Measurements from ENCODE around the gene TSPAN32.

Gene TSPAN32

GRCh38 chr11:2304506-2305139 lies 2.8 kb downstream of the TSPAN32 start:
- no peak for DNase-seq (ENCODE audit: low read depth)

DNA sequence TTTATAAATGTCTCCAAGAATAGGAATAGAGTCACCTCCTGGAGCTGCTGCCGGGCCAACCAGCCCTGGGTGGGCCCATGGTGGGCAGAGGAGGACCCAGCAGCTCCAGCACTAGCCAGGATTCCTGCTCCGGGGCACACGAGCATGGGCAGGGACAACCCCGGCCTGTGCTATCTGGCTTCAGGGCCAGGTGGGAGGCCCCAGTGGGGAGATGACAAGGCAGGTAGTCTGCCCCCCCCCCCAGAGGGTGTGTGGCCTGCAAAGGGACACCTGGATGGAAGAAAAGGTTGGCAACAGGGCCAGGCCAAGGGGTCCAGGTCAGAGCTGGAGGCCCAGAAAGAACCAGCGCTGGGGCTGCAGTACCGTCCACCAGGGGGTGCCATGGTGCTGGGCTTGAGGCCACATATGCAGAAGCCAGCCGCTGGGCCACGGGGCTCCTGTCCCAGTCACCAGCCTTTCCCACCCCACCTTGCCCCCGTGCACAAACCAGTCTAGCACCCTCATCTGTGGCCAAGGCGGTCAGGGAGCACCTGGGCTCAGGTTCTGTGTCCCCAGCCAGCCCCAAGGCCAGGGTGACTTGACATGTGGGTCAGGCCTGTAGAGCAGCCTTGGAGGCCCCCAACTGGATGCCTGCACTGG lies 3.4 kb downstream of the TSPAN32 start:
- DNase-seq (ENCODE audit: low read depth) = peak; percentile 75

GRCh38 chr11:2305788-2306451 lies 4.1 kb downstream of the TSPAN32 start:
- DNase-seq (ENCODE audit: low read depth) = no peak

- DNase-seq (ENCODE audit: low read depth) = no peak
Measured at GRCh38 chr11:2306452-2306823, 4.6 kb downstream of the TSPAN32 start.

- no peak for DNase-seq (ENCODE audit: low read depth)
Measured at GRCh38 chr11:2306877-2307500, 5.2 kb downstream of the TSPAN32 start.

- DNase-seq (ENCODE audit: low read depth) = no peak
Measured at GRCh38 chr11:2307501-2308331, 5.9 kb downstream of the TSPAN32 start.

GRCh38 chr11:2308713-2309112 lies 6.9 kb downstream of the TSPAN32 start:
- DNase-seq (ENCODE audit: low read depth) = no peak

- no peak for DNase-seq (ENCODE audit: low read depth)
Measured at GRCh38 chr11:2309251-2310072, 7.6 kb downstream of the TSPAN32 start.

DNA sequence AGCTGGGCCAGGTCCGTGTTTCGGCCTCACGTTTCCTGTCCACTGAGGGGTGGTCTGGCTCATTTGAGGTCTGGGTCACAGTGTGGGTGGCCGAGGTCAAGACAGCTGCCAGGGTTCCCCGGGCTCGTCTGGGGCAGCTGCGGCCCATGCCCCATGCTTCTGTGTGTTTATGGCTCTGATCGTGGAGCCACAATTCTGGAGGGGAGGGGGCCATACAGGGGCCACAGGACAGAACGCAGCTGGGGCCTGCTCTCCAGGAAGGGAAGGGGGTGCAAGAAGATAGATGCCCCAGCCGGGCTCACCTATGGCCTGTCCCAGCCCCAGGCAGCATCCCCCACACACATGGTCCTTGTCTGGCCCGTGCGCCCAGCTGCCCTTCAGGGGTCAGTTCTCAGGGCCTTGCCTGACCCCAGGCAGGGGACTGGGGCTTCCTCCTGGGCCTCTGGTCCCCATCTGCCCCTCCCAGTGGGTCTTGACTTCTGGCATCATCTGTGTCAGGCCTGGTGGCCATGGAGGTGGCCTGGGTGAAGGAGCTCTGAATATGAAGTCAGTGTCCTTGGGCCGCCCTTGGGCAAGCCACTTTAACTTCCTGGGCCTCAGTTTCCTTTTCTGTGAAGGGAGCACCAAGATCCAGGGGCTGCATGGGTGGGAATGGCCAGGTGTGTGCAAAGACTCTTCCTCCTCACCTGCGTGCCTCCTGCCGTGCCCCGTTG lies 8.4 kb downstream of the TSPAN32 start:
- no peak for DNase-seq (ENCODE audit: low read depth)

GRCh38 chr11:2310786-2311352 lies 9.1 kb downstream of the TSPAN32 start:
- no peak for DNase-seq (ENCODE audit: low read depth)

DNA sequence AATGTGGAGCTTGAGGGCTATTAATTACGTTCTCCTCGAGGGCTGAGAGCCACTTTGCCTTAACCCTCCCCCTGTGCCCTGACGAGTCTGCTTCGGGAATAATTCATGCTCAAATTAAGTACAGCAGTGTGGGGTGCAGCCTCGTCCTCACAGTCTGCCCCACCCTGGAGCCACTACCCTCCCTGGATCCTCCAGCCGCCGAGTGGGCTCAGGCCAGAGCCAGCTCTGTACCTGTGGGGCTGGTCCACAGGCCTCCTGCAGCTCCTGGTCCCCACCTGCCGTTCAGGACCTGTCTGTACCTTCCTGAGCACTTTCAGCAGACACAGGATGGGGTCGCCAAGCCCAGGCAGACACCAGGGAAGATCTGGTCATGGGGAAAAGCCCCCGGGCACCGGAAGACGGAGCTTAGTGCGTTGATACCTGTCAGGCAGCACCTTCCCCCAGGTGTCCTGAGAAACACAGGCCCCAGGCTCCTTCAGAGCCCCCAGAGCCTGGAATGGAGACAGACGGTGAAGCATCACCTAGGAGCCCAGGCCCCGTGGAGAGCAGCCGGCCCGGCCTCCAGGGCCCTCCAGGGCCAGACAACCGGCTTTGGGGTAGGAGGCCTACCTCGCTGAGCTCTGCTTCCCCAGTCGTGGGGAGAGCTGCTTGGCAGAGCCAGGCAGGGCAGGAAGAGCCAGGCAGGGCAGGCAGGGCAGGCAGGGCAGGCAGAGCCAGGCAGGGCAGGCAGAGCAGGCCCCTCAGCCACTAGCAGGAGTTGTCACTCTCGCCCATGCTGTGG lies 9.7 kb downstream of the TSPAN32 start:
- DNase-seq (ENCODE audit: low read depth) = no peak

GRCh38 chr11:2312232-2313042 lies 10.6 kb downstream of the TSPAN32 start:
- no peak for DNase-seq (ENCODE audit: low read depth)

DNA sequence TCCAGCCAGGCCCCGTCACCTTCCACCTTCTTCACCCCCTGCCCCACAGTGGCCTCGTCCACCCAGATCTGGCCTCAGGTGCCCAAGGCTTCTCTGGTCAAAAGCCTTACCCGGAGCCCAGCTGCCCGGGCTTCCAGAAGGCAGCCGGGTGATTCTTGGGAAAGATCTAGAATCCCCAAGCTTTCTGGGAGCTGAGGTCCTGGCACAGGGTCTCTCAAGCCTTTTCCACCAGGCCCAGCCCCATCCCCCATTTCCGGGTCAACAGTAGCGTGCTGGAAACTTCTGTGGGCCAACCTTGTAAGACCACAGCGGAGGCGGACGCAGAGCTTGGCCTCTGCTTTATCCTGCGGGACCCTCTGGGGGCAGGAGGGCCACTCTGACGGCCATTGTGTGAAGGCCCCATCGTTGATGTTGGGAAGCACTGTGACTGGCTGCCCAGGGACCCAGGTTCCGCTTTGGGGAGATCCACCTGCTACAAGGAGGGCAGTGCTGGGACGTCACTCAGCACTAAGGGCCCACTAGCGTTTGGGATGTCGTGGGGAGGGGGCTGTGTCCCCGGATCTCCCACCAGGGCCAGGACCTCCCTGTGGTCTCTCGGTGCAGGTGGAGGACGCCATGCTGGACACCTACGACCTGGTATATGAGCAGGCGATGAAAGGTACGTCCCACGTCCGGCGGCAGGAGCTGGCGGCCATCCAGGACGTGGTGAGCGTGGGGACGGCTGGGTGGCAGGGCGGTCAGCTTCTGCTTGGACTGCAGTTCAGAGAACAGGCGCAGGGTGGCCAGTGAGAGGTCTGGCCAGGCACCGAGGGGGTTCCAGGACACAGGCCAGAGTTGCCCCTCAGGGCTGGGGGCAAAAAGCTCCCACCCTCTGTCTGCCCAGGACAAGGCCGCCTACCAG lies 11.5 kb downstream of the TSPAN32 start:
- no peak for DNase-seq (ENCODE audit: low read depth)

GRCh38 chr11:2314136-2314524 lies 12.3 kb downstream of the TSPAN32 start:
- DNase-seq (ENCODE audit: low read depth) = no peak

DNA sequence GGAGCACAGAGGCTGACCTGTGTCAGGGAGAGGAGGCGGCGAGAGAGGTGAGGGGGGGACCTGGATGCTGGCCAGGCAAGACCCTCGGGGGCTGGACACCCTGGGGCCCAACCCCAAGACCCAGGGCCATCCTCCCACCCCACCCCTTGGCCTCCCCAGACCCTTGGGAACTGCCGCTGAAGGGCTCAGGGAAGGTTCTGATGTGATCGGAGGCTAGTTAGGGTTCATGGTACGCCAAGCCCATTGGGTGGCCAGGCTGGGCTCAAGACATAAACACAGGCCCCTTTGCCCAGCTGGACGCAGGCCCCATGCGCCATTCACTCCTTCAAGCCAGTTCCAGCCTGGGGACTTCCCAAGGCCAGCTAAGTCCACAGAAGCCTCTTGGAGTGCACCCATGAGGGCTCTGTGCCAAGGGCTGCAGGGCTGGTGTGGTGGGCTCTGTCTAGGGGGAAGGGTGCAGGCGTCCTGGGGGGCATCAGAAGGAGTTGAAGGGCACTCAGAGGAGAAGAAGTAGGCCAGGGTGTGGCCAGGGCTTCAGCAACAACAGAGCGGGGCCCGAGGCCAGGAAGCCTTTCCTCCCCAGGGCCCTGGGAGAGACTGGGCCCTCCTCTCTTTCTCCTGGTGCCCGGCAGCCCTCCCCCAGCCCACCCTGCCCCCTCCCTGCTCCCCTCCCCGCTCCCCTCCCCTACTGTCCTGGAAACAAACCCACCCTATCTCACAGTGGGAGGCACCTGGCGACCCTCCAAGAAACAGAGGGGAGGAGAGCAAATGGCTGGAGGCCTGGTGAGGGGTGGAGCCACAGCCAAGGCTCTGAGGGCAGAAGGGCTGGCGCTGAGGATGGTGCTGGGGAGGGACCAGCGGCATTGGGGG lies 12.9 kb downstream of the TSPAN32 start:
- no peak for DNase-seq (ENCODE audit: low read depth)

DNA sequence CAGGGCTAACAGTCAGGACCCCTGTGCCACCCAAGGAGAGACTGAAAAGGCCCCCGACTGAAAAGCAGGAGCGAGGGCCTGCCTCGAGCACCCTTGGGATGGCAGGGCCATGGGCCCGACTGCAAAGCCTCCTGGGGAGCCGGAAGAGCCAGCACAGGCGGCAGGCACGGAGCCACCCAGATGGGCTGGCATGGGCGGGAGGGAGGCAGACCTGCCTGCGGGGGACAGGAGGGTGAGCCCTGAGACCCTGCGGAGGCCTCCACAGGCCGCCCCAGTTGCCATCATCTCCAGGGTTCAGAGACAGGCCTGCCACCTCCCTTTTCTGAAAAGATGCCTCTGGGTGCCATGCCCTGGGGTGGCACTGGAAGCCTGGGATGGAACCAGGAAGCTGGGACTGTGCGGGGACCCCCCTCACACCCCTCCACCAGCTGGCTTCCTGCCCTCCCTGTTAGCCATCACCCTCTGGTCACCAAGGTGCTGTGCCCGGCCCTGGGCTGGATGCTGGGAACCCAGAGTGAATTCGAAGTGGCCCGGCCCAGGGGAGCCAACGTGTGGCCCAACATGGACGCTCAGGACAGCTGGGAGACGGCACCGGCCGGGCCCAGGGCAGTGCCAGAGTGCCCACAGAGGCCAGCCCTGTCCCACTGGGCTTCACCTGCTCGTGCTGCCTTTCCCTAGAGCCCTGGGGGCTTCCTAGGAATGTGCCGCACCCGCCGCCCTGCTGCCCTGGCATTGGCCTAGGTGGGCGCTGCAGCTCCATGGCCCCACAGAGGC lies 13.8 kb downstream of the TSPAN32 start:
- DNase-seq (ENCODE audit: low read depth) = no peak

All from activated T-cell treated with anti-CD3 and anti-CD28 coated beads for 48 hours (primary cell).